Fibroblast of lung (primary cell): Measurements from ENCODE around the gene PRR13. TPM values are rescaled to one million over a fixed set of nuclear protein-coding genes. Genes with fewer than 3 reads are reported as not detected.

ENCODE experiments used
- DNase-seq, 2 donors: peaks; one replicate each; pipeline versions ENCODE4 v3.0.0 to v3.0.0-alpha.2; 2010; ENCODE audit warnings: low read depth in 2 of 2
- H2AFZ ChIP-seq: 2 replicates; pipeline ENCODE4 v1.5.1; 2012; ENCODE audit warnings: low read length, control low read depth, inconsistent platforms
- H3K27ac ChIP-seq: 2 replicates; pipeline ENCODE4 v1.5.1; 2011; ENCODE audit warnings: low read length, control low read depth; ENCODE audit not compliant: insufficient read depth
- H3K27me3 ChIP-seq: 2 replicates; pipeline ENCODE4 v1.5.1; 2011; ENCODE audit warnings: mild to moderate bottlenecking, low read length; ENCODE audit not compliant: control insufficient read depth, insufficient read depth
- H3K36me3 ChIP-seq: 2 replicates; pipeline ENCODE4 v1.5.1; 2011; ENCODE audit warnings: low read length; ENCODE audit not compliant: control insufficient read depth, insufficient read depth
- H3K4me1 ChIP-seq: 2 replicates; pipeline ENCODE4 v1.5.1; 2011; ENCODE audit warnings: low read length; ENCODE audit not compliant: control insufficient read depth, insufficient read depth; ENCODE audit errors: extremely low read depth
- H3K4me2 ChIP-seq: 2 replicates; pipeline ENCODE4 v1.5.1; 2011; ENCODE audit warnings: low read length, control low read depth; ENCODE audit not compliant: insufficient read depth; ENCODE audit errors: extremely low read depth
- H3K4me3 ChIP-seq, 4 experiments: fragments of 200-600 bp in 1 of 4; sonication (generic) in 1 of 4; replicated peaks in 1 of 4; 2 replicates each; pipeline ENCODE4 v1.5.1; 2011 to 2016; ENCODE audit warnings: low read length in 4 of 4, low read depth in 3 of 4, mild to moderate bottlenecking in 3 of 4, control low read depth in 2 of 4, inconsistent platforms in 1 of 4, mixed read lengths in 1 of 4; ENCODE audit not compliant: insufficient read depth in 1 of 4; ENCODE audit errors: control extremely low read depth in 1 of 4
- H3K79me2 ChIP-seq: 2 replicates; pipeline ENCODE4 v1.5.1; 2012; ENCODE audit warnings: mild to moderate bottlenecking, low read length, inconsistent platforms; ENCODE audit not compliant: control insufficient read depth, insufficient read depth
- H3K9ac ChIP-seq: 2 replicates; pipeline ENCODE4 v1.5.1; 2011; ENCODE audit warnings: mild to moderate bottlenecking, low read length, control low read depth; ENCODE audit not compliant: insufficient read depth
- H3K9me3 ChIP-seq: 2 replicates; pipeline ENCODE4 v1.5.1; 2012; ENCODE audit warnings: low read depth, low read length; ENCODE audit not compliant: control insufficient read depth, insufficient read depth
- H4K20me1 ChIP-seq: 2 replicates; pipeline ENCODE4 v1.5.1; 2011; ENCODE audit warnings: low read length; ENCODE audit not compliant: control insufficient read depth, insufficient read depth; ENCODE audit errors: extremely low read depth
- EZH2 ChIP-seq: IDR thresholded peaks from 2 replicates; pipeline ENCODE4 v1.5.1; 2012; ENCODE audit warnings: low read length, control low read depth, mild to moderate bottlenecking; ENCODE audit errors: missing control alignments
- polyA plus RNA-seq, 2 donors: library from polyadenylated mRNA; depleted of rRNA in 1 of 2; stranded (reverse) in 1 of 2; unstranded in 1 of 2; fragments of >200 nt; gene quantifications; 2 replicates each; pipeline ENCODE4 v1.2.1, GENCODE V29; 2011 to 2012; ENCODE audit warnings: missing spikeins in 1 of 2
- total RNA-seq: library from RNA; depleted of rRNA; stranded (reverse); fragments of >200 nt; gene quantifications from 2 replicates; pipeline ENCODE4 v1.2.1, GENCODE V29; 2014
- TF ChIP-seq, protein P1 (sequence below), 2 donors: IDR thresholded peaks in 1 of 2; conservative IDR thresholded peaks in 1 of 2; 1 replicate in 1 of 2; 2 replicates in 1 of 2; pipeline ENCODE4 v1.5.1; 2011 to 2012; ENCODE audit warnings: low read length in 2 of 2, control low read depth in 1 of 2, inconsistent platforms in 1 of 2, low read depth in 1 of 2, mild to moderate bottlenecking in 1 of 2

PRR13 gene
- total and polyA plus RNA-seq, 2 donors (not counting 1 experiment from before 2014, with no cell fraction given), result 48.1 to 114 TPM

GRCh38 chr12:53486736-53487487 lies 45.4 kb downstream of the PRR13 start:
- Histone ChIP-seq H4K20me1 (no peaks in the 10 kb centered on the region), H3K4me1 (peaks cover 5% of the 10 kb centered on the region), H3K27me3 (no peaks in the 10 kb centered on the region), H3K4me3 (no peak overlapping the region), H3K4me2 (no peak overlapping the region), H3K79me2 (peaks cover 8% of the 10 kb centered on the region), H3K36me3 (peaks cover 40% of the 10 kb centered on the region), H3K9me3 (no peaks in the 10 kb centered on the region), H3K27ac (no peak overlapping the region), H3K9ac (no peak overlapping the region), H2AFZ (no peak overlapping the region)
- DNase-seq, result no peak
- TF ChIP-seq, protein P1, sequence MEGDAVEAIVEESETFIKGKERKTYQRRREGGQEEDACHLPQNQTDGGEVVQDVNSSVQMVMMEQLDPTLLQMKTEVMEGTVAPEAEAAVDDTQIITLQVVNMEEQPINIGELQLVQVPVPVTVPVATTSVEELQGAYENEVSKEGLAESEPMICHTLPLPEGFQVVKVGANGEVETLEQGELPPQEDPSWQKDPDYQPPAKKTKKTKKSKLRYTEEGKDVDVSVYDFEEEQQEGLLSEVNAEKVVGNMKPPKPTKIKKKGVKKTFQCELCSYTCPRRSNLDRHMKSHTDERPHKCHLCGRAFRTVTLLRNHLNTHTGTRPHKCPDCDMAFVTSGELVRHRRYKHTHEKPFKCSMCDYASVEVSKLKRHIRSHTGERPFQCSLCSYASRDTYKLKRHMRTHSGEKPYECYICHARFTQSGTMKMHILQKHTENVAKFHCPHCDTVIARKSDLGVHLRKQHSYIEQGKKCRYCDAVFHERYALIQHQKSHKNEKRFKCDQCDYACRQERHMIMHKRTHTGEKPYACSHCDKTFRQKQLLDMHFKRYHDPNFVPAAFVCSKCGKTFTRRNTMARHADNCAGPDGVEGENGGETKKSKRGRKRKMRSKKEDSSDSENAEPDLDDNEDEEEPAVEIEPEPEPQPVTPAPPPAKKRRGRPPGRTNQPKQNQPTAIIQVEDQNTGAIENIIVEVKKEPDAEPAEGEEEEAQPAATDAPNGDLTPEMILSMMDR (conservative IDR thresholded peaks at IDR 0.05 in 1 of 2, IDR thresholded peaks at IDR 0.05 in 1 of 2; ENCODE audit: low read depth in 1 of 2, low read length in 2 of 2), result no peak
- TF ChIP-seq EZH2, result no peak

GRCh38 chr12:53489242-53489864 lies 47.8 kb downstream of the PRR13 start:
- Histone ChIP-seq H3K4me3 (no peak overlapping the region), H4K20me1 (no peaks in the 10 kb centered on the region), H3K27me3 (no peaks in the 10 kb centered on the region), H3K36me3 (peaks cover 21% of the 10 kb centered on the region), H3K4me1 (peaks cover 13% of the 10 kb centered on the region), H3K27ac (no peak overlapping the region), H3K9ac (no peak overlapping the region), H3K79me2 (peaks cover 17% of the 10 kb centered on the region), H3K9me3 (no peaks in the 10 kb centered on the region), H3K4me2 (no peak overlapping the region), H2AFZ (no peak overlapping the region)
- no peak for DNase-seq
- TF ChIP-seq, protein P1 (conservative IDR thresholded peaks at IDR 0.05 in 1 of 2, IDR thresholded peaks at IDR 0.05 in 1 of 2; ENCODE audit: low read depth in 1 of 2, low read length in 2 of 2), result no peak
- TF ChIP-seq EZH2, result no peak

DNA sequence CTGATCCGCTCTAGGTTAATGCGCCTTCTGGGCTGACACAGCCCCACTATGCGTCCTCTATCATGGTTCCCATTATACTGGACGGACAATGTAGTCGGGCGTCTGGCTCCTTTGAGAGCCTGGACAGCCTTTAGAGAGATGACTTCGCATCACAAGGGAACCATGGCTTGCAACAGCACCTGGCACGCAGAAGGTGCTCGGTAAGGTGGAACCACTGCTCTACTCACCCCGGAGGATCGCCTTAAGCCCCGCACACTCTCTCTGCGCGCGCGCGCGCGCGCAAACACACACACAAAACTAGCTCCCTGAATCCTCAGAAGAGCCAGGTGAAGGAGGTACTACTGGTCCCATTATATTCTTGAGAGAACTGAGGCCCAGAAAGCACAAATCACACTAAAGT lies 50.7 kb downstream of the PRR13 start:
- Histone ChIP-seq H3K79me2 (peaks cover 18% of the 10 kb centered on the region), H3K27ac (peak overlapping the region; percentile 80)

More for the DNA sequence above, 50.7 kb downstream of the PRR13 start:
- no peak for DNase-seq
- H2AFZ ChIP-seq, result no peak overlapping the region
- H3K4me1 ChIP-seq, result peaks cover 20% of the 10 kb centered on the region
- no peak overlapping the region for H3K9ac ChIP-seq
- peak overlapping the region in 3 of 4 experiments; percentile 36 to 70 (median 58) for H3K4me3 ChIP-seq
- H4K20me1 ChIP-seq, result no peaks in the 10 kb centered on the region
- TF ChIP-seq, protein P1 (conservative IDR thresholded peaks at IDR 0.05 in 1 of 2, IDR thresholded peaks at IDR 0.05 in 1 of 2; ENCODE audit: low read depth in 1 of 2, low read length in 2 of 2), result no peak
- TF ChIP-seq EZH2, result no peak
- no peaks in the 10 kb centered on the region for H3K27me3 ChIP-seq
- peak overlapping the region; percentile 91 for H3K4me2 ChIP-seq
- no peaks in the 10 kb centered on the region for H3K9me3 ChIP-seq
- H3K36me3 ChIP-seq, result peaks cover 2% of the 10 kb centered on the region
